Measurements from ENCODE around the gene TEX51. TPM values are rescaled to one million over a fixed set of nuclear protein-coding genes. Genes with fewer than 3 reads are reported as not detected.

Gene TEX51
- total RNA-seq, 6 experiments from 2014 or later, result 0.66 TPM; not detected in 5

DNA sequence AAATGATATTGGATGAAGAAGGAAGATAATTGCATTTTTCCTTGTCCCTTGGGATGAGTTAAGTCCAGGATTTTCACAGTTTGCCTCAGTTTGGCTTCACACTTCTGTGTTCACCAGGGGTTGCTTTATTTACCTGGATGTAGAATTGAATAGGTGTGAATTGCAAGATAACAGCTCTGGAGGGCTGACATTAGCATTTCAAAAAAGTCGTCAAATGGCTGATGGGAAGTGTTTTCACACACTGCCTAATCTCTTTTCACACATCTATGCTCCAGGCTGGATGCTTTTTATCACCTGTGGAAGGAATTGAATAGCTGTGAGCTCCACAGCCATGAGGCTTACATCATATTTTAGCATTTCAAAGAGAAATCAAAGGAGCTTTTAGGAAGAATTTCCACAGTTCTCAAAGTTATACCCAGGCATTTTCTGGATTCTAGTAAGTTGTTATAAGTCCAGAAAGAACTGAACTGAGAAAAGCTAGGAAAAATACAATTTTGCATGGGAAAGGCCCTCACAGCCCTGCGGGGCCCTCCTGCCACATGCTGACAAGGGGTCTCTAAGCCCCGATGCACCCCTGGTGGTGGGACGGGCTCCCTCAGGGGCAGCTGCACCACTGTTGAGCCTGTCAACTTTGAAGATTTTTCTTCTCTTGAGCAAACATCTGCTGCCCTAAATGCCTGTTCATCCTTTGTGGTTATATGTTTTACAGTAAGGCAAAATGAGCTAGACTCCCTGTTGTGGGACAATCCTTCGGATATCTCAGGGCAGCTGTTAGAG, 43.9 kb downstream of the TEX51 start:
- no peak for TF ChIP-seq POLR2A (IDR thresholded peaks at IDR 0.05)
- TF ChIP-seq, protein P1, sequence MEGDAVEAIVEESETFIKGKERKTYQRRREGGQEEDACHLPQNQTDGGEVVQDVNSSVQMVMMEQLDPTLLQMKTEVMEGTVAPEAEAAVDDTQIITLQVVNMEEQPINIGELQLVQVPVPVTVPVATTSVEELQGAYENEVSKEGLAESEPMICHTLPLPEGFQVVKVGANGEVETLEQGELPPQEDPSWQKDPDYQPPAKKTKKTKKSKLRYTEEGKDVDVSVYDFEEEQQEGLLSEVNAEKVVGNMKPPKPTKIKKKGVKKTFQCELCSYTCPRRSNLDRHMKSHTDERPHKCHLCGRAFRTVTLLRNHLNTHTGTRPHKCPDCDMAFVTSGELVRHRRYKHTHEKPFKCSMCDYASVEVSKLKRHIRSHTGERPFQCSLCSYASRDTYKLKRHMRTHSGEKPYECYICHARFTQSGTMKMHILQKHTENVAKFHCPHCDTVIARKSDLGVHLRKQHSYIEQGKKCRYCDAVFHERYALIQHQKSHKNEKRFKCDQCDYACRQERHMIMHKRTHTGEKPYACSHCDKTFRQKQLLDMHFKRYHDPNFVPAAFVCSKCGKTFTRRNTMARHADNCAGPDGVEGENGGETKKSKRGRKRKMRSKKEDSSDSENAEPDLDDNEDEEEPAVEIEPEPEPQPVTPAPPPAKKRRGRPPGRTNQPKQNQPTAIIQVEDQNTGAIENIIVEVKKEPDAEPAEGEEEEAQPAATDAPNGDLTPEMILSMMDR (IDR thresholded peaks at IDR 0.05), result no peak
- H3K27ac ChIP-seq, result no peak overlapping the region
- DNase-seq (no peak), ATAC-seq (no peak)
- H3K4me3 ChIP-seq, result no peak overlapping the region
- 36% methylated on average over 1 of the region's 5 CpGs for WGBS (ENCODE audit: insufficient coverage, low coverage, low lambda C conversion rate, missing lambda C conversion rate)
- H3K36me3 ChIP-seq, result no peaks in the 10 kb centered on the region
- H3K9me3 ChIP-seq, result no peaks in the 10 kb centered on the region
- intact Hi-C loops (cut with DNase I), result no loop called here
- H3K4me1 ChIP-seq, result no peaks in the 10 kb centered on the region
- no peaks in the 10 kb centered on the region for H3K27me3 ChIP-seq

DNA sequence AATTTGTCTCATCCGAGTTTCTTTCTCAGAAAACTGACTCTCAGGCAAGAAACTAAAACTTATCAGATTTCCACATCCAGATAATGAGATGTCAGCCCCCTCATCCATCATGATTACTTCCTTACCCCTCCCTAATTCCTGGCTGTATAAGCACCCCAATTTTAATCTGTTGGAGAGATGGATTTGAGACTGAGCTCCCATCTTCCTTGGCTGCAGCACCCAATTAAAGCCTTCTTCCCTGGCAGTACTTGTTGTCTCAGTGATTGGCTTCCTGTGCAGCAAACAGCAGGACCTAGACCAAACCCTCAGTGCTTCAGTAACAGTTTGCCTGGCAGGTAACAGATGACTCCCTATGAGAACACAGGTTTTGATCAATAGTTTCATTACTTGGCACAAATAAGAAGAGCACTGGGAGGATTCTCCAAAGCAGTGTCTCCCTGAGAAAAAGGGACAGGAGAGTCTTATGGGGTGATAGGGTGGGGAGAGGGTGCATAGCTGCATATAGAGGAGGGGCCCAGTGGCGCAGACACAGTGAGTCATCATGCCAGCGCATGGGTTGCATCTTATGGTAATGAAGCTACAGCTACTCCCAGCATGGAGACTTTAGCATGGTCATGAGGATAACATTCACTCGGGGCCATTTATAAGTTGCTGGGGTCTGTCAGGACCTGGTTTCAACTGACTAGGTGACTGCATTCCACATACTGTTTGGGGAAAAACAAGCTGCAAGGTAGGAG, 45.1 kb downstream of the TEX51 start:
- DNase-seq (no peak), ATAC-seq (no peak)
- intact Hi-C loops (cut with DNase I), result no loop called here
- no peak overlapping the region for H3K27ac ChIP-seq
- no peaks in the 10 kb centered on the region for H3K36me3 ChIP-seq
- no peak overlapping the region for H3K4me3 ChIP-seq
- no peaks in the 10 kb centered on the region for H3K27me3 ChIP-seq
- H3K4me1 ChIP-seq, result no peaks in the 10 kb centered on the region
- H3K9me3 ChIP-seq, result no peaks in the 10 kb centered on the region
- 77% methylated on average over 3 of the region's 4 CpGs for WGBS (ENCODE audit: insufficient coverage, low coverage, low lambda C conversion rate, missing lambda C conversion rate)
- TF ChIP-seq, protein P1 (IDR thresholded peaks at IDR 0.05), result no peak
- no peak for TF ChIP-seq POLR2A (IDR thresholded peaks at IDR 0.05)

DNA sequence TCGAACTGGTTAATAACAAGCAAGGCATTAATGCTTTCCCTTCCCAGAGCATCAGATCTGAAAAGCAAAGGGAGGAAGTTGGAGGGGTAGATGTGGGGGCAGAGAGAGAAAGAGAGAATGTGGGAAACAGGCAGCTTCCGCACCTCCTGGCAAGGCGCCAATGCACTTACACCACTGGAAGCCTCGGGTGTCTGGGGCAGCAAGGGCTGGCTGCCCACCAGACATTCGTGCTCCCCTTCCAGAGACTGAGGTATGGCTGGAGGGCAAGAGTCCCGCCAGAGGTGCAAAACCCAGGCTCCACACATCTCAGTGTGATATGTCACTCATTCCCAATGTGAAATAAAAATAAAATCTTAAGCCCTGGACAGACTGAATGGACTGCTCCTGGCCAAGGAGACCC, 46.4 kb downstream of the TEX51 start:
- Histone ChIP-seq H3K4me1 (no peaks in the 10 kb centered on the region), H3K27ac (no peak overlapping the region), H3K27me3 (no peaks in the 10 kb centered on the region), H3K4me3 (no peak overlapping the region), H3K9me3 (no peaks in the 10 kb centered on the region), H3K36me3 (no peaks in the 10 kb centered on the region)
- 37% methylated on average over 6 of the region's 6 CpGs for WGBS (ENCODE audit: insufficient coverage, low coverage, low lambda C conversion rate, missing lambda C conversion rate)
- DNase-seq (no peak), ATAC-seq (no peak)
- intact Hi-C loops (cut with DNase I), result no loop called here
- TF ChIP-seq POLR2A (IDR thresholded peaks at IDR 0.05), result no peak

DNA sequence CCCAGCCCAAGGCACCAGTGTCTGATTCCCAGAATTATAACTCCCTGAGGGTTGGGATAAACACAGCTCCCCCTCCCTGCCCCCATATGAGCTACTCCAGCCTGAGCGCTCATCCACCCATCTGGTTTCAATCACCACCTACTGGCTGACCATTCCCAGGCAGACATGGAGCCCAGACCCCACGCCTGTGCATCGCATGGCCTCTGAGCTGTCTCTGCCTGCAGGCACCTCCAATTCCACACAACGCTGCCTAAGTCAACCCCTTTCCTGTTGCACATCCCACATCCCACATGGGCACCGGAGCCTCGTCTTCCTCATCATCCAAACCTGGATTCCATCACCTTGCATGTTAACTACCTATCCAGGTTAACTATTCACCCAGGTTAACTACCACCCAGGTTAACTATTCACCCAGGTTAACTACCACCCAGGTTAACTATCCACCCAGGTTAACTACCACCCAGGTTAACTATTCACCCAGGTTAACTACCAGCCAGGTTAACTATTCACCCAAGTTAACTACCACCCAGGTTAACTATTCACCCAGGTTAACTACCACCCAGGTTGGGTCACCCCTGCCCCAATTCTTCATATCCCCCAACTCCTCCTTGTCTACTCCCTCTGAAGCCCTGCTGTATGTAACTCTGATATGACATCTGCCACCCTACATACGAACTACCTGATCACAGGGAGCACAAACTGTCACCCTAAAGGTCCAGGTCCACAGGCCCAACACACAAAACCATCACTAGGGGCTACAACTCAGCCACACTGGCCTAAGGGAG, 47.8 kb downstream of the TEX51 start:
- Histone ChIP-seq H3K27me3 (no peaks in the 10 kb centered on the region), H3K4me3 (no peak overlapping the region), H3K27ac (no peak overlapping the region), H3K4me1 (no peaks in the 10 kb centered on the region), H3K9me3 (no peaks in the 10 kb centered on the region), H3K36me3 (no peaks in the 10 kb centered on the region)
- TF ChIP-seq, protein P1 (IDR thresholded peaks at IDR 0.05), result no peak
- no peak for TF ChIP-seq POLR2A (IDR thresholded peaks at IDR 0.05)
- intact Hi-C loops (cut with DNase I), result no loop called here
- ATAC-seq, result no peak
- 76% methylated on average over 4 of the region's 7 CpGs for WGBS (ENCODE audit: insufficient coverage, low coverage, low lambda C conversion rate, missing lambda C conversion rate)
- DNase-seq, result no peak

DNA sequence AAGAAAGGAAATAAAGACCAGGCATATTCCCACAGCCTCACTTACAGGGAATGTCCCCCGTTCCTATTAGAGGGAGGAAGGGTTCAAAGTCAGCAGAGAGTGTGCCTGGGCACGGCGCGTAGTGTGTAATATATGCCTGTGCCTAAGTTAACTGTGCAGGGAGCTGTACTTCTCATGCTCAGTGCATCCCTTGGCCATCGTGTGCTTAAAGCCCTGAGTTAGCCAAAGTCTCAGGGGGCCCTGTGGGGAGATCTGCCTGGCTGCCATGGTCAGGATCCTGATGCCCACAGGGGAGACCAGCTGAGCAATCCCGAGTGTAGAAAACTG, 48.4 kb downstream of the TEX51 start:
- TF ChIP-seq, protein P1 (IDR thresholded peaks at IDR 0.05), result no peak
- no peak for TF ChIP-seq POLR2A (IDR thresholded peaks at IDR 0.05)
- WGBS (ENCODE audit: insufficient coverage, low coverage, low lambda C conversion rate, missing lambda C conversion rate), result 76% methylated on average over 6 of the region's 6 CpGs
- H3K27ac ChIP-seq, result no peak overlapping the region

More for the DNA sequence above, 48.4 kb downstream of the TEX51 start:
- Histone ChIP-seq H3K9me3 (no peaks in the 10 kb centered on the region), H3K36me3 (no peaks in the 10 kb centered on the region), H3K27me3 (no peaks in the 10 kb centered on the region), H3K4me3 (no peak overlapping the region), H3K4me1 (no peaks in the 10 kb centered on the region)
- intact Hi-C loops (cut with DNase I), result no loop called here
- DNase-seq (no peak), ATAC-seq (no peak)

All from right lobe of liver (tissue), 6 donors.